ENCODE measurements around the gene C12orf42. TPM values are rescaled to one million over a fixed set of nuclear protein-coding genes. Genes with fewer than 3 reads are reported as not detected.

Gene C12orf42
- total RNA-seq, 2 donors from 2014 or later = not detected

GRCh38 chr12:103333676-103334075, 162.1 kb downstream of the C12orf42 start:
- H3K27me3 ChIP-seq = no peaks in the 10 kb centered on the region
- no peak overlapping the region for H3K27ac ChIP-seq
- no peaks in the 10 kb centered on the region for H3K4me1 ChIP-seq
- H3K4me3 ChIP-seq = no peak overlapping the region
- H3K9me3 ChIP-seq = no peaks in the 10 kb centered on the region
- TF ChIP-seq CTCF (IDR thresholded peaks at IDR 0.05) = no peak
- no peak for DNase-seq (ENCODE audit: low spot score)
- H3K36me3 ChIP-seq = no peaks in the 10 kb centered on the region

- no peaks in the 10 kb centered on the region for H3K9me3 ChIP-seq
- no peak for DNase-seq (ENCODE audit: low spot score)
- TF ChIP-seq CTCF (IDR thresholded peaks at IDR 0.05) = no peak
- no peak overlapping the region for H3K4me3 ChIP-seq
- H3K4me1 ChIP-seq = no peaks in the 10 kb centered on the region
- no peak overlapping the region for H3K27ac ChIP-seq
- H3K36me3 ChIP-seq = no peaks in the 10 kb centered on the region
- no peaks in the 10 kb centered on the region for H3K27me3 ChIP-seq
Observed at GRCh38 chr12:103331643-103332042, 164.1 kb downstream of the C12orf42 start.

GRCh38 chr12:103330672-103331071, 165.1 kb downstream of the C12orf42 start:
- Histone ChIP-seq H3K27ac (no peak overlapping the region), H3K4me1 (no peaks in the 10 kb centered on the region), H3K36me3 (no peaks in the 10 kb centered on the region), H3K4me3 (no peak overlapping the region), H3K27me3 (no peaks in the 10 kb centered on the region), H3K9me3 (no peaks in the 10 kb centered on the region)
- no peak for DNase-seq (ENCODE audit: low spot score)
- no peak for TF ChIP-seq CTCF (IDR thresholded peaks at IDR 0.05)

GRCh38 chr12:103327676-103328075, 168.1 kb downstream of the C12orf42 start:
- Histone ChIP-seq H3K36me3 (no peaks in the 10 kb centered on the region), H3K9me3 (no peaks in the 10 kb centered on the region), H3K27ac (no peak overlapping the region), H3K27me3 (no peaks in the 10 kb centered on the region), H3K4me1 (no peaks in the 10 kb centered on the region), H3K4me3 (no peak overlapping the region)
- TF ChIP-seq CTCF (IDR thresholded peaks at IDR 0.05) = no peak
- no peak for DNase-seq (ENCODE audit: low spot score)

GRCh38 chr12:103326190-103326589, 169.6 kb downstream of the C12orf42 start:
- Histone ChIP-seq H3K27ac (no peak overlapping the region), H3K4me1 (no peaks in the 10 kb centered on the region), H3K9me3 (no peaks in the 10 kb centered on the region), H3K27me3 (no peaks in the 10 kb centered on the region), H3K4me3 (no peak overlapping the region), H3K36me3 (no peaks in the 10 kb centered on the region)
- no peak for TF ChIP-seq CTCF (IDR thresholded peaks at IDR 0.05)
- no peak for DNase-seq (ENCODE audit: low spot score)

- Histone ChIP-seq H3K27ac (no peak overlapping the region), H3K9me3 (no peaks in the 10 kb centered on the region), H3K4me3 (no peak overlapping the region), H3K4me1 (no peaks in the 10 kb centered on the region), H3K27me3 (no peaks in the 10 kb centered on the region), H3K36me3 (no peaks in the 10 kb centered on the region)
- TF ChIP-seq CTCF (IDR thresholded peaks at IDR 0.05) = no peak
- no peak for DNase-seq (ENCODE audit: low spot score)
Observed at GRCh38 chr12:103318566-103318965, 177.2 kb downstream of the C12orf42 start.
